Neuron (in vitro differentiated cells): ENCODE data around the gene EMC8.

Experiments
- H2AFZ ChIP-seq: one replicate; pipeline ENCODE4 v1.6.1; 2013; ENCODE audit warnings: low read depth, mild to moderate bottlenecking, inconsistent platforms, low read length, moderate library complexity
- H3K27me3 ChIP-seq: one replicate; pipeline ENCODE4 v1.6.1; 2013; ENCODE audit warnings: low read length; ENCODE audit not compliant: insufficient read depth
- H3K36me3 ChIP-seq: one replicate; pipeline ENCODE4 v1.6.1; 2013; ENCODE audit warnings: low read length; ENCODE audit not compliant: insufficient read depth
- H3K4me1 ChIP-seq: one replicate; pipeline ENCODE4 v1.6.1; 2013; ENCODE audit warnings: low read length; ENCODE audit not compliant: insufficient read depth
- H3K4me3 ChIP-seq: 2 replicates; pipeline ENCODE4 v1.5.1; 2013; ENCODE audit warnings: mild to moderate bottlenecking, low read length, moderate library complexity
- H3K9me3 ChIP-seq: one replicate; pipeline ENCODE4 v1.6.1; 2013; ENCODE audit warnings: low read length

Gene EMC8

DNA sequence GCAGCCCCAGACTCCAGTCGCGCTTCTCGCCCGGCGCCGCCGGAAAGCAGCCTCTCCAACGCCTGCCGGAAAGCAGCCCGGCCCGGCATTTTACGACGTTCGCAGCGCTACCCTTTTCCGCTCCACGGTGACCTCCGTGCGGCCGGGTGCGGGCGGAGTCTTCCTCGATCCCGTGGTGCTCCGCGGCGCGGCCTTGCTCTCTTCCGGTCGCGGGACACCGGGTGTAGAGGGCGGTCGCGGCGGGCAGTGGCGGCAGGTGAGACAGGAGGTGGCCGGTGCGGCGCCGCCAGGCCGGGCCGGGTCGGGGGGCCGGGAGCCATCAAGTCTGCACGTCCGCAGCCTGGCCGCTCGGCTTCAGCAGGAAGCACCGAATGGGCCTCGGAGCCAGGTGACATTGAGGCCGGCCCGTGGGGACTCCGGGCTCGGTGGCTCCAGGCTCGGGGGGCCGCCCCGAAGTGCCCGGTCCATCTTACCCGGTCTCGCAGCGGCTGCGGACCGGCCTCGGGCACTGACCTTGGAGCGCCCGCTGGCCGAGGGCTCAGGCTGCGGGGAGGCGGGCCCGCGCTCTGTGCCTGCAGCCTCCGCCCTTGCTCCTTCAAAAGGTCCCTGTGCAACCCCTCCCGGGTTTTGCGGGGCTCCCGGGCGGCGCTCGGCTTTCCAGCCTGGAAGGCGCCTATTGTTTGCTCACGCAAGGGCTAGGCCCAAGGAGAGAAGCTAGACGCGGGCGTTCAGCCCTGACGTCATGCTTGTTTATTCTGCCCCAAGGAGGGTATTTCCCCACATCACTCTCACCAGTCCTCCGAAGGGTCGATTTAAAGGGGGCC lies at the start of gene EMC8, which contains the start of gene COX4I1:
Gene EMC8, minus strand, starts transcription at position 48 of the 824 bp plus-strand sequence. CDS start 249 bp downstream, outside the sequence.
Gene COX4I1, plus strand, starts transcription at position 199 of the 824 bp plus-strand sequence. CDS start 1,511 bp downstream, outside the sequence.
- no peaks in the 10 kb centered on the region for H3K27me3 ChIP-seq
- H3K4me3 ChIP-seq = peak within 1 kb of the TSS; percentile 99
- H3K36me3 ChIP-seq = peaks cover 55% of the 10 kb centered on the region
- H3K4me1 ChIP-seq = peaks cover 20% of the 10 kb centered on the region
- peak within 1 kb of the TSS; percentile 67 for H2AFZ ChIP-seq
- no peaks in the 10 kb centered on the region for H3K9me3 ChIP-seq

DNA sequence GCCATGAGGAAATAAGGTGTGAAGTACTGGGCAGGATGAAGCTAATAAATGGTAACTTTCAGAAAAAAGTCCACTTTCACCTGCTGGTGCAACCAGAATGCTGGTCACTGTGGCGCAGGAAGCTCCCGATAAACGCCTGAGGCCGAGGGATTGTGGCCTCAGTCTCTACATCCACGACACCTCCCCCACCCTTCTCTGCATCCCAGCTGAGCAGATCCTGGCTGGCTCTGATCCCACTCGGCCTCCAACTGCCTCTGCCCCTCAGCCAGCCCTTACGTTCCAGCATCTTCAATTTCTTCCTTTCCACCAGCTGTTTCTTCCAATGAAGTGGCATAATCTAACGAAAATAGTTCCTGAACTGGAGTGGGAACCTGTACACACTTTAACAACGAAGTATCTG lies 49.6 kb upstream of the EMC8 start:
- no peak overlapping the region for H2AFZ ChIP-seq
- peaks cover 7% of the 10 kb centered on the region for H3K4me1 ChIP-seq
- no peaks in the 10 kb centered on the region for H3K9me3 ChIP-seq
- no peaks in the 10 kb centered on the region for H3K36me3 ChIP-seq
- H3K27me3 ChIP-seq = peaks cover 8% of the 10 kb centered on the region
- no peak overlapping the region for H3K4me3 ChIP-seq

GRCh38 chr16:85847681-85848601 lies 48.6 kb upstream of the EMC8 start:
- H2AFZ ChIP-seq = no peak overlapping the region
- H3K4me1 ChIP-seq = no peaks in the 10 kb centered on the region
- H3K36me3 ChIP-seq = no peaks in the 10 kb centered on the region
- H3K4me3 ChIP-seq = no peak overlapping the region
- H3K27me3 ChIP-seq = peaks cover 8% of the 10 kb centered on the region
- H3K9me3 ChIP-seq = no peaks in the 10 kb centered on the region

GRCh38 chr16:85847036-85847435 lies 47.7 kb upstream of the EMC8 start:
- no peaks in the 10 kb centered on the region for H3K36me3 ChIP-seq
- H3K4me1 ChIP-seq = no peaks in the 10 kb centered on the region
- no peaks in the 10 kb centered on the region for H3K9me3 ChIP-seq
- peaks cover 8% of the 10 kb centered on the region for H3K27me3 ChIP-seq
- no peak overlapping the region for H2AFZ ChIP-seq
- no peak overlapping the region for H3K4me3 ChIP-seq

DNA sequence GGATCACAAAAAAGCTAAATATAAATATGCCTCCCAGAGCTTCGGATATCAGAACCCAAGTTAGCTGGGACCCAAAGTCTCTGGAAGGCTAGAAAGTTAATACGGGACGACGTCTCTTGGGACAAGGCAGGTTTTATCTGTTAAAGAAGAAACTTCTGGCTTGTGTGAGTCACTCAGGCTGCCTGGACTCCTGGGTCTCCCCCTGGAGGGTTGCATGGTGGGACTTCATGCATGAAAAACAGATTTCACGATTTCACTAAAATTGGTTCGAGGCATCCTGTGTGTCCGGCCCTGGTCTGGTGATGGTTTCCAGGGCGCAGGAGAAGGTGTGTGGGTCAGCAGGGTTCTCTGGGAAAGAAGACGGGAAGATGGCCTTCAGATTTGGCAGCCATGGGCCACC lies 47.1 kb upstream of the EMC8 start:
- Histone ChIP-seq H3K27me3 (peaks cover 7% of the 10 kb centered on the region), H2AFZ (no peak overlapping the region), H3K4me1 (no peaks in the 10 kb centered on the region), H3K4me3 (no peak overlapping the region), H3K9me3 (no peaks in the 10 kb centered on the region), H3K36me3 (no peaks in the 10 kb centered on the region)

DNA sequence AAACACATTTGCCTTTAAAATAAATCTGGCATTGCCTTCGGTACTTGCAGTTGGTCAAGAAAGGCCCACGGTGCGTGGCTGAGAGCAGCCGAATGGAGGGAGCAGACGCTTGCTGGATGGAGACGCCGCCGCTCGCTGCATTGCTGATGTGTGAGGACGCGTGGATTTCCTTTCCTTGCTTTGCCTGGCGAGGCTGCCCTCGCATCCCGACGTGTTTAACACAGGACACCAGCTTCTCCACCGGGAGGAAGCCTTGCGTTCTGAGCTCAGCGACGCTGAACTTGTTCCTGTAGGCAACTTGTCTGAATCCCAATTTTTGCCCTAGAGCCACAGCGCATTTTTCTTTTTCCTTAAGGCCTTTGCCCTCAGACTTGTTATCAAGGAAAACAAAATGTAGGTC lies 45.9 kb upstream of the EMC8 start:
- Histone ChIP-seq H3K27me3 (peaks cover 11% of the 10 kb centered on the region), H3K4me3 (no peak overlapping the region), H2AFZ (no peak overlapping the region), H3K36me3 (no peaks in the 10 kb centered on the region), H3K4me1 (no peaks in the 10 kb centered on the region), H3K9me3 (no peaks in the 10 kb centered on the region)

- H3K4me3 ChIP-seq = no peak overlapping the region
- no peaks in the 10 kb centered on the region for H3K36me3 ChIP-seq
- no peaks in the 10 kb centered on the region for H3K9me3 ChIP-seq
- no peaks in the 10 kb centered on the region for H3K4me1 ChIP-seq
- peaks cover 11% of the 10 kb centered on the region for H3K27me3 ChIP-seq
- H2AFZ ChIP-seq = no peak overlapping the region
These were observed 45.4 kb upstream of the EMC8 start for GRCh38 chr16:85844786-85845185.

GRCh38 chr16:85844169-85844481 lies 44.8 kb upstream of the EMC8 start:
- H3K9me3 ChIP-seq = no peaks in the 10 kb centered on the region
- H3K27me3 ChIP-seq = peaks cover 10% of the 10 kb centered on the region
- H3K36me3 ChIP-seq = no peaks in the 10 kb centered on the region

GRCh38 chr16:85843471-85844168 lies 44.3 kb upstream of the EMC8 start:
- no peaks in the 10 kb centered on the region for H3K36me3 ChIP-seq
- H3K4me1 ChIP-seq = no peaks in the 10 kb centered on the region
- no peaks in the 10 kb centered on the region for H3K9me3 ChIP-seq
- peaks cover 6% of the 10 kb centered on the region for H3K27me3 ChIP-seq
- no peak overlapping the region for H3K4me3 ChIP-seq
- H2AFZ ChIP-seq = no peak overlapping the region

More at GRCh38 chr16:85844169-85844481, 44.8 kb upstream of the EMC8 start:
- H3K4me3 ChIP-seq = no peak overlapping the region
- H2AFZ ChIP-seq = no peak overlapping the region
- no peaks in the 10 kb centered on the region for H3K4me1 ChIP-seq

- peaks cover 6% of the 10 kb centered on the region for H3K27me3 ChIP-seq
- H3K4me3 ChIP-seq = no peak overlapping the region
- no peaks in the 10 kb centered on the region for H3K9me3 ChIP-seq
- no peak overlapping the region for H2AFZ ChIP-seq
- H3K36me3 ChIP-seq = no peaks in the 10 kb centered on the region
- no peaks in the 10 kb centered on the region for H3K4me1 ChIP-seq
These were observed 43.5 kb upstream of the EMC8 start for GRCh38 chr16:85842848-85843247.

- Histone ChIP-seq H3K4me1 (no peaks in the 10 kb centered on the region), H3K4me3 (no peak overlapping the region), H3K27me3 (peaks cover 6% of the 10 kb centered on the region), H3K9me3 (no peaks in the 10 kb centered on the region), H3K36me3 (no peaks in the 10 kb centered on the region), H2AFZ (no peak overlapping the region)
These were observed 43.1 kb upstream of the EMC8 start for GRCh38 chr16:85842435-85842834.

DNA sequence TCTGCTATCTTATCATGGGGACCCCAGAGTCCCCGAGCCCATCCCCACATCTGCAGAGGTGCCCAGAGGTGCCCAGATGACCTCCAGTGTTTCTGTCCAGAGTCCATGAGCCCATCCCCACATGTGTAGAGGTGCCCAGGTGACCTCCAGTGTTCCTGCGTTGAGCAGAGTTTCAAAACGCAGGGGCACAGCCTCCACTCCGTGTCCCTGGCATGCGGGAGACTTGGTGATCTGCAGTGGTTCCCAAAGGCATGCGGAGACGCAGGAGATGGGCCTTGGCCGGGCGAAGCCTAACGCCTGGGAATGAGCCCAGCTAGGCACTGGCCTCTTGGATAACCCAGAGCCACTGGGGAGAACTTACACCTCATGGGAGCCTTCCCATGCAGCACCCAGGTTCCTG lies 41.5 kb upstream of the EMC8 start:
- H3K36me3 ChIP-seq = no peaks in the 10 kb centered on the region
- H3K9me3 ChIP-seq = no peaks in the 10 kb centered on the region
- H3K4me1 ChIP-seq = no peaks in the 10 kb centered on the region
- H2AFZ ChIP-seq = no peak overlapping the region
- peaks cover 20% of the 10 kb centered on the region for H3K27me3 ChIP-seq
- H3K4me3 ChIP-seq = no peak overlapping the region

GRCh38 chr16:85840395-85840794 lies 41.1 kb upstream of the EMC8 start:
- no peak overlapping the region for H2AFZ ChIP-seq
- peaks cover 24% of the 10 kb centered on the region for H3K27me3 ChIP-seq
- no peaks in the 10 kb centered on the region for H3K4me1 ChIP-seq
- H3K4me3 ChIP-seq = no peak overlapping the region
- no peaks in the 10 kb centered on the region for H3K36me3 ChIP-seq
- no peaks in the 10 kb centered on the region for H3K9me3 ChIP-seq
